Right lobe of liver (tissue), 6 donors: ENCODE data around the gene UBE2QL1. TPM values are rescaled to one million over a fixed set of nuclear protein-coding genes. Genes with fewer than 3 reads are reported as not detected.
A peak's percentile ranks its signal among the peaks of the same experiment; 100 is the strongest.

Experiments used
- ATAC-seq, 4 donors: fragments of 200-7000 bp; cut with Tn5 transposase; one replicate each; pipeline ENCODE4 v1.9.1; 2020; ENCODE audit warnings: mild to moderate bottlenecking in 4 of 4, moderate library complexity in 4 of 4
- DNase-seq, 3 donors: peaks; one replicate each; pipeline ENCODE4 v3.0.0-alpha.2; 2020
- H3K27ac ChIP-seq, 3 donors: fragments of 200-600 bp; one replicate each; pipeline ENCODE4 v1.8.0; 2022
- H3K27me3 ChIP-seq, 2 donors: fragments of 200-600 bp; one replicate each; pipeline ENCODE4 v1.8.0; 2022
- H3K36me3 ChIP-seq, 4 donors: fragments of 200-600 bp; sonication (generic) in 1 of 4; one replicate each; pipeline versions ENCODE4 v1.5.1 to v1.8.0; 2017 to 2022; ENCODE audit warnings: control low read depth in 1 of 4
- H3K4me1 ChIP-seq, 4 donors: fragments of 200-600 bp; sonication (generic) in 1 of 4; one replicate each; pipeline versions ENCODE4 v1.5.1 to v1.8.0; 2017 to 2022; ENCODE audit warnings: control low read depth in 1 of 4
- H3K4me3 ChIP-seq, 3 donors: fragments of 200-600 bp; one replicate each; pipeline ENCODE4 v1.8.0; 2022
- H3K9me3 ChIP-seq, 4 donors: fragments of 200-600 bp; sonication (generic) in 1 of 4; one replicate each; pipeline versions ENCODE4 v1.5.1 to v1.8.0; 2017 to 2022; ENCODE audit warnings: control low read depth in 1 of 4
- POLR2A ChIP-seq: fragments of 450-650 bp; IDR thresholded peaks from one replicate; pipeline ENCODE4 v1.6.1; 2017; ENCODE audit warnings: antibody characterized with exemption, mild to moderate bottlenecking
- WGBS: methylation state at CpG from one replicate; pipeline ENCODE4 v1.1.6; 2018; ENCODE audit warnings: low coverage, low lambda C conversion rate; ENCODE audit not compliant: insufficient coverage; ENCODE audit errors: missing lambda C conversion rate; 5-methylcytosine and 5-hydroxymethylcytosine counted together
- intact Hi-C, 2 donors: fragments of 100-400 bp; cut with DNase I; formaldehyde crosslinking; loops; one replicate each; pipeline versions ENCODE4 v1.11.2 to v1.14.1; 2022
- total RNA-seq, 6 experiments: library from RNA; depleted of rRNA in 2 of 6; stranded (reverse); fragments of >200 nt in 2 of 6; fragmentation: NEBNext Ultra II Directional in 3 of 6; extraction: Animal tissue kit (Norgen Biotek cat#: 25700) in 3 of 6; gene quantifications; one replicate each; pipeline versions ENCODE4 v1.1.0 to v1.2.4, GENCODE V29; 2016 to 2023
- TF ChIP-seq, protein P1 (sequence below), 4 donors: fragments of 200-600 bp in 3 of 4; fragments of 450-650 bp in 1 of 4; IDR thresholded peaks; one replicate each; pipeline versions ENCODE4 v1.5.1 to v1.8.0; 2016 to 2022; ENCODE audit warnings: antibody characterized with exemption in 4 of 4, mild to moderate bottlenecking in 2 of 4
- donor health status: DM: no; HTN: yes; CAD: no.
- donor health status: DM: no; HTN: no; CAD: no.
- donor health status: DM: no; HTN: no; CAD: no.
- donor health status: DM: no; HTN: yes; CAD: no.
- donor health status: DM: no; HTN: yes; CAD: no.

Gene UBE2QL1
- total RNA-seq, 6 experiments from 2014 or later = 0.20 to 0.74 (median 0.54) TPM

DNA sequence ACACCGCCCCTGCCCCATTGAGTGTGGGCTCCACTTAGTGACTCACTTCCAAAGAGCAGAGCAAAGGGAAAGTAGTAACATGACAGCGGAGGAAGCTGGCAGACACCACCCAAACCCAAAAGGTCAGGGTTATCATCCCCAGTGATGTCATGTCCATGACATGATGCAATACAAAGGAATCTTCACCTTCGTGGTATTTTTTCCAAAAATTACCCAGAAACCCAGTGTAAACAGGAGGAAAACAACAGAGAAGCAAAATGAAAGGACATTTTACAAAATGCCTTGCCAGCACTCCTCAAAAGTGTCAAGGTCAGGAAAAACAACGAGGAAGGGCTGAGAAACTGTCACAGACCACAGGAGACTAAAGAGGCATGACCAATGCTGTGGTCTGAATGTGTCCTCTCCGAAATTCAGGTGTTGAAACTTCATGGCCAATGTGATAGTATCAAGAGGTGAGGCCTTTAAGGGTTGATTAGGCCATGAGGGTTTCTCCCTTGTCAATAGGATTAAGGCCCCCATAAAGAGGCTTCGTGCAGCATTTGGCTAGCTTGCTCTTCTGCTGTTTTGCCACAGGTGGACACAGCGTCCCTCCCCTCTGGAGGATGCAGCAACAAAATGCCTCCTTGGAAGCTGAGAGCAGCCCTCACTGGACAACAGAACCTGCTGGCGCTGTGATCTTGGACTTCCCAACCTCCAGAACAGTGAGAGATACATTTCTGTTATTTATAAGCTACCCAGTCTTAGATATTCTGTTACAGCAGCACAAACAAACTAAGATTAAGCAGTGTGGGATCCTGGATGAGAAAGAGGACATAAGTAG, 39.8 kb upstream of the UBE2QL1 start:
- ATAC-seq (peak in 1 of 4 donors; percentile 35), DNase-seq (no peak)
- no peak overlapping the region for H3K27ac ChIP-seq
- H3K9me3 ChIP-seq = no peaks in the 10 kb centered on the region
- no peak overlapping the region for H3K4me3 ChIP-seq
- WGBS = 54% methylated on average over 7 of the region's 8 CpGs
- intact Hi-C loops = no loop called here
- H3K4me1 ChIP-seq = no peaks in the 10 kb centered on the region
- H3K27me3 ChIP-seq = no peaks in the 10 kb centered on the region
- no peak for TF ChIP-seq POLR2A
- TF ChIP-seq, protein P1, sequence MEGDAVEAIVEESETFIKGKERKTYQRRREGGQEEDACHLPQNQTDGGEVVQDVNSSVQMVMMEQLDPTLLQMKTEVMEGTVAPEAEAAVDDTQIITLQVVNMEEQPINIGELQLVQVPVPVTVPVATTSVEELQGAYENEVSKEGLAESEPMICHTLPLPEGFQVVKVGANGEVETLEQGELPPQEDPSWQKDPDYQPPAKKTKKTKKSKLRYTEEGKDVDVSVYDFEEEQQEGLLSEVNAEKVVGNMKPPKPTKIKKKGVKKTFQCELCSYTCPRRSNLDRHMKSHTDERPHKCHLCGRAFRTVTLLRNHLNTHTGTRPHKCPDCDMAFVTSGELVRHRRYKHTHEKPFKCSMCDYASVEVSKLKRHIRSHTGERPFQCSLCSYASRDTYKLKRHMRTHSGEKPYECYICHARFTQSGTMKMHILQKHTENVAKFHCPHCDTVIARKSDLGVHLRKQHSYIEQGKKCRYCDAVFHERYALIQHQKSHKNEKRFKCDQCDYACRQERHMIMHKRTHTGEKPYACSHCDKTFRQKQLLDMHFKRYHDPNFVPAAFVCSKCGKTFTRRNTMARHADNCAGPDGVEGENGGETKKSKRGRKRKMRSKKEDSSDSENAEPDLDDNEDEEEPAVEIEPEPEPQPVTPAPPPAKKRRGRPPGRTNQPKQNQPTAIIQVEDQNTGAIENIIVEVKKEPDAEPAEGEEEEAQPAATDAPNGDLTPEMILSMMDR (IDR thresholded peaks at IDR 0.05) = no peak
- H3K36me3 ChIP-seq = no peaks in the 10 kb centered on the region

DNA sequence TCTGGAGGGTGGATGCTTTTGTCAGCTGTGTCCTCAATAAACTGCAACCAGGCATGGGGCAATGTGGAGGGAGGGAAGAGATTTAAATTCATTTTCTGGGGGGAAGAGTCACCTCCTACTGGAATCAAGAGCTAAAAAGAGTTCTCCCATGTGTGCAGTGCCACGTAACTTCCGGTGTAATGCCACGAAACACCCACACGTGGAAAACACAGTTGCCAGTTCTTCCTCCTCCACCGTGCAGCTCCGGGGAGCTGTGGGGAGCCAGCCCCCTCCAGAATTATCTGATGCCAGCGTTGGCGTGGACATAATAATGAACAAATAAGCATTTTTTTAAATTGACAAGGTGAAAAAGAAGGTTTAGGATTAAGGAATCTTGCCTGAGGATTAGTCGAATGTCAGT, 38.2 kb upstream of the UBE2QL1 start:
- no peak for ATAC-seq

DNA sequence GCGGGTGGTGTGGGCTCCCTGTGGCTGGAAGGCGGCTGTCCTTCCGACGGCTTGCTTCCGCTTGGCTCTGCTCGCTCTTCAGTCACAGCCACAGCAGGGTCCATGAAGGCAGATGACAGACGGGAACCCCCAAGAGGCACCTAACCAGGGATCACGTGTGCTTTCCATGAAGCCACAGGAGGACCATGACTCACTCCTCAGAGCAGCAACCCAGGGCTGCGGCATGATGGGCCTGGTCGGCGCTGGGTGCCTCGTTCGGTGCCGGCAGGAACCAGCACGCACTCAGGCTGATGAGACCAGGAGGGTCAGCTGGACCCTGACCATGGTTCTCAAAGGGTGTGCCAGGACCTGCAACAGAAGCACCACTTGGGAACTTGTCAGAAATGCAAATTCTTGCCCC, 37.5 kb upstream of the UBE2QL1 start:
- ATAC-seq = peak in 1 of 4 donors; percentile 30
- intact Hi-C loops = no loop called here
- Histone ChIP-seq H3K36me3 (no peaks in the 10 kb centered on the region), H3K9me3 (no peaks in the 10 kb centered on the region), H3K4me3 (no peak overlapping the region), H3K4me1 (no peaks in the 10 kb centered on the region), H3K27me3 (no peaks in the 10 kb centered on the region), H3K27ac (no peak overlapping the region)
- DNase-seq = no peak
- no peak for TF ChIP-seq POLR2A
- TF ChIP-seq, protein P1 (IDR thresholded peaks at IDR 0.05) = no peak
- 61% methylated on average over 4 of the region's 15 CpGs for WGBS

More for the DNA sequence above, 38.2 kb upstream of the UBE2QL1 start:
- no peak for DNase-seq
- intact Hi-C loops = no loop called here
- Histone ChIP-seq H3K27ac (no peak overlapping the region), H3K9me3 (no peaks in the 10 kb centered on the region), H3K36me3 (no peaks in the 10 kb centered on the region), H3K4me1 (no peaks in the 10 kb centered on the region), H3K27me3 (no peaks in the 10 kb centered on the region), H3K4me3 (no peak overlapping the region)
- whole genome bisulfite sequencing = 75% methylated on average over 8 of the region's 9 CpGs
- TF ChIP-seq, protein P1 (IDR thresholded peaks at IDR 0.05) = no peak
- TF ChIP-seq POLR2A = no peak

DNA sequence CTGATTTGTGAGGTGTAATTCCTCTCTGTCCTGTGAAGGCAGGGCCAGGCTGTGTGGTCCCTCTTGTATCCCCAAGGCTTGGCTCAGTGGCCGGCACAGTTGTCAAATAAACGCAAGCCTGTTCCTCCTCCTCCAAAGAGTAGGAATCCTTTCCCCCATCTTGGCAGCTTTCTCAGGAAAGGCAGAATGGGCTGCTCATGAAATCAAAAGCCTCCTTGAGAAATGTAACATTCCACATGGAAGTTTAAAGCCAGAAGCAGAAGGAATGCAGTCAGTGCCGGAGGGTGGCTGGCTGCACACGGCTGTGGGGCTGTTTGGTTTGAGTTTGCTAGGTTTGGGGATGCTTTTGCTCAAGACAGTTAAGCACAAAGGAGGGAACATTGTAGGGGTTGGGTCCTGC, 35.8 kb upstream of the UBE2QL1 start:
- Histone ChIP-seq H3K27ac (no peak overlapping the region), H3K4me1 (no peaks in the 10 kb centered on the region), H3K36me3 (no peaks in the 10 kb centered on the region), H3K27me3 (no peaks in the 10 kb centered on the region), H3K9me3 (no peaks in the 10 kb centered on the region), H3K4me3 (no peak overlapping the region)
- TF ChIP-seq, protein P1 (IDR thresholded peaks at IDR 0.05) = no peak
- TF ChIP-seq POLR2A = no peak
- intact Hi-C loops = no loop called here
- ATAC-seq (no peak), DNase-seq (no peak)
- 47% methylated on average over 3 of the region's 4 CpGs for WGBS
